Uterus (tissue), 4 donors: ENCODE data around the gene C17orf100. TPM values are rescaled to one million over a fixed set of nuclear protein-coding genes. Genes with fewer than 3 reads are reported as not detected.
"Not testable (repeated sequence)": the region's sequence is repeated elsewhere in the genome, so short reads cannot be mapped to it uniquely, and the experiment has no call there.

Experiments
- DNase-seq, 2 donors: peaks; one replicate each; pipeline ENCODE4 v3.0.0-alpha.2; 2019 to 2020
- H3K27ac ChIP-seq, 2 donors: fragments of 200-600 bp; sonication (generic); 1 replicate in 1 of 2; 2 replicates in 1 of 2; pipeline ENCODE4 v1.5.1; 2016 to 2018
- H3K27me3 ChIP-seq, 2 donors: fragments of 200-600 bp; sonication (generic); one replicate each; pipeline ENCODE4 v1.5.1; 2018 to 2019; ENCODE audit warnings: control low read depth in 1 of 2
- H3K36me3 ChIP-seq, 2 donors: fragments of 200-600 bp; sonication (generic); one replicate each; pipeline ENCODE4 v1.5.1; 2019; ENCODE audit warnings: control low read depth in 1 of 2
- H3K4me1 ChIP-seq, 2 donors: fragments of 200-600 bp; sonication (generic); one replicate each; pipeline ENCODE4 v1.5.1; 2018 to 2019; ENCODE audit warnings: control low read depth in 1 of 2
- H3K4me3 ChIP-seq, 2 donors: fragments of 200-600 bp; sonication (generic); 1 replicate in 1 of 2; 2 replicates in 1 of 2; pipeline ENCODE4 v1.5.1; 2018 to 2019; ENCODE audit warnings: mild to moderate bottlenecking in 1 of 2
- H3K9me3 ChIP-seq, 2 donors: fragments of 200-600 bp; sonication (generic); one replicate each; pipeline ENCODE4 v1.5.1; 2019; ENCODE audit warnings: control low read depth in 1 of 2
- POLR2A ChIP-seq, 2 donors: fragments of 450-650 bp; IDR thresholded peaks; one replicate each; pipeline ENCODE4 v1.6.1; 2016; ENCODE audit warnings: antibody characterized with exemption in 2 of 2, mild to moderate bottlenecking in 1 of 2, moderate library complexity in 1 of 2
- intact Hi-C: fragments of 100-400 bp; cut with DNase I; formaldehyde crosslinking; loops from one replicate; pipeline ENCODE4 v1.15.1; 2023; ENCODE audit warnings: low total_unique reads
- total RNA-seq, 4 donors: library from RNA; depleted of rRNA in 3 of 4; stranded (reverse); fragments of >200 nt in 3 of 4; gene quantifications; one replicate each; pipeline versions ENCODE4 v1.1.0 to v1.2.4, GENCODE V29; 2014 to 2023
- TF ChIP-seq, protein P1 (sequence below), 4 experiments: fragments of 200-600 bp in 2 of 4; fragments of 450-650 bp in 2 of 4; sonication (generic) in 2 of 4; IDR thresholded peaks; one replicate each; pipeline ENCODE4 v1.5.1; 2016 to 2019; ENCODE audit warnings: antibody characterized with exemption in 4 of 4, mild to moderate bottlenecking in 2 of 4, moderate library complexity in 1 of 4
- donor health status: DM: yes; HTN: yes; CAD: no.

C17orf100 gene
- total RNA-seq, 4 donors from 2014 or later: 0.26 to 3.2 (median 1.3) TPM

DNA sequence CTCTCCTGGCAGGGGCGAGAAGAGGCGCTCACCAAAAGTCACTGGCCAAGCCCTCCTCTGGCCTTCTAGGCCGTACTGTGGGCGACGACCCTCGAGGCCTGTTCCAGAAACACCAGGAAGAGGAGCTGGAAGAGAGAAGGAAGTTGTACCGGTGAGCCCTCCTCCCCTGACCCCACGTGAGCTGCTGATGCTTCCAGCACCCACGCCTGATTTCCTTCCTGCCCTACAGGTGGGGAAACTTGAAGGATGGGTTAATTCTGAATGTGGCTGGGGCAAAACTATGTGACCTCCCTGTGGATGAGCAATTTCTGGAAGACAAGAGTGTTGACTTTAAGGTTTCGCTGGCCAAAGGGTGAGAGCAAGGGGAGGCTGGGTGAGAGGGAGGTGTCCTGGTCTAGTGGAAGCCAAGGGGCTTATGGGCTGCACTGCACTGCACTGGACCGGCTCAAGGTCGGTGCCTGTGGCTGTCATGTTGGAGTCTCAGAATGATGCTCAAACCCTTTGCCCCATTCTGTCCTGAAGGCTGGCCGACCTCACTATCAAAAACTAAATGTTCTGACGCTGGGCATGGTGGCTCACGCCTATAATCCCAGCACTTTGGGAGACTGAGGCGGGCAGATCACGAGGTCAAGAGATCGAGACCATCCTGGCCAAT, 6.2 kb downstream of the C17orf100 start:
- DNase-seq: no peak
- H3K9me3 ChIP-seq: no peaks in the 10 kb centered on the region
- H3K4me1 ChIP-seq: no peaks in the 10 kb centered on the region
- no peak overlapping the region for H3K27ac ChIP-seq
- no peaks in the 10 kb centered on the region for H3K36me3 ChIP-seq
- H3K27me3 ChIP-seq: no peaks in the 10 kb centered on the region
- intact Hi-C loops: no loop called here
- no peak for TF ChIP-seq POLR2A (IDR thresholded peaks at IDR 0.05)
- TF ChIP-seq, protein P1, sequence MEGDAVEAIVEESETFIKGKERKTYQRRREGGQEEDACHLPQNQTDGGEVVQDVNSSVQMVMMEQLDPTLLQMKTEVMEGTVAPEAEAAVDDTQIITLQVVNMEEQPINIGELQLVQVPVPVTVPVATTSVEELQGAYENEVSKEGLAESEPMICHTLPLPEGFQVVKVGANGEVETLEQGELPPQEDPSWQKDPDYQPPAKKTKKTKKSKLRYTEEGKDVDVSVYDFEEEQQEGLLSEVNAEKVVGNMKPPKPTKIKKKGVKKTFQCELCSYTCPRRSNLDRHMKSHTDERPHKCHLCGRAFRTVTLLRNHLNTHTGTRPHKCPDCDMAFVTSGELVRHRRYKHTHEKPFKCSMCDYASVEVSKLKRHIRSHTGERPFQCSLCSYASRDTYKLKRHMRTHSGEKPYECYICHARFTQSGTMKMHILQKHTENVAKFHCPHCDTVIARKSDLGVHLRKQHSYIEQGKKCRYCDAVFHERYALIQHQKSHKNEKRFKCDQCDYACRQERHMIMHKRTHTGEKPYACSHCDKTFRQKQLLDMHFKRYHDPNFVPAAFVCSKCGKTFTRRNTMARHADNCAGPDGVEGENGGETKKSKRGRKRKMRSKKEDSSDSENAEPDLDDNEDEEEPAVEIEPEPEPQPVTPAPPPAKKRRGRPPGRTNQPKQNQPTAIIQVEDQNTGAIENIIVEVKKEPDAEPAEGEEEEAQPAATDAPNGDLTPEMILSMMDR (IDR thresholded peaks at IDR 0.05): no peak
- no peak overlapping the region for H3K4me3 ChIP-seq

DNA sequence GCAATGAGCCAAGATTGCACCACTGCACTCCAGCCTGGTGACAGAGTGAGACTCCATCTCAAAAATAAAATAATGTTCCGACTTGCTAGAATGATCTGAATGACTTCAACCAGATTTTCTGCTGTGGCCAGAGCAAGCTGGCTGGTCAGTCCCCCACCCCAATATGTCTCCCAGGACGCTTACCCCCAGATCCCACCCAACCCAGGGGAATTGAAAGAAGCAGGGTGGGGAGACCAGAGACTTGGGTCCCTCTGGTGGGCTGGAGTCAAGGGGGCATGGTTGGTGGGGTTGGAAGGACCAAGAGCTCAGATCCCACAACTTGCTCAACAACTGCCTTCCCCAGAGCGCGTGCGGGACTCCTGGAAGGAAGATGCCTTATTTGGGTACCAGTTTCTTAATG, 6.8 kb downstream of the C17orf100 start:
- H3K27me3 ChIP-seq, H3K9me3 ChIP-seq, intact Hi-C loops, H3K36me3 ChIP-seq, DNase-seq, H3K27ac ChIP-seq, H3K4me1 ChIP-seq, H3K4me3 ChIP-seq: not testable (repeated sequence)

- intact Hi-C loops: no loop called here
- Histone ChIP-seq H3K9me3 (no peaks in the 10 kb centered on the region), H3K27ac (no peak overlapping the region), H3K4me3 (no peak overlapping the region), H3K4me1 (no peaks in the 10 kb centered on the region), H3K27me3 (no peaks in the 10 kb centered on the region), H3K36me3 (no peaks in the 10 kb centered on the region)
- no peak for TF ChIP-seq POLR2A (IDR thresholded peaks at IDR 0.05)
- TF ChIP-seq, protein P1 (IDR thresholded peaks at IDR 0.05): no peak
- DNase-seq: no peak
These were observed 8.5 kb downstream of the C17orf100 start for GRCh38 chr17:6660101-6660500.

GRCh38 chr17:6660805-6661463, 9.4 kb downstream of the C17orf100 start:
- Histone ChIP-seq H3K36me3 (no peaks in the 10 kb centered on the region), H3K4me3 (no peak overlapping the region), H3K27me3 (no peaks in the 10 kb centered on the region), H3K27ac (no peak overlapping the region), H3K4me1 (no peaks in the 10 kb centered on the region), H3K9me3 (no peaks in the 10 kb centered on the region)
- TF ChIP-seq POLR2A (IDR thresholded peaks at IDR 0.05): no peak
- TF ChIP-seq, protein P1 (IDR thresholded peaks at IDR 0.05): no peak
- no peak for DNase-seq
- intact Hi-C loops: no loop called here

DNA sequence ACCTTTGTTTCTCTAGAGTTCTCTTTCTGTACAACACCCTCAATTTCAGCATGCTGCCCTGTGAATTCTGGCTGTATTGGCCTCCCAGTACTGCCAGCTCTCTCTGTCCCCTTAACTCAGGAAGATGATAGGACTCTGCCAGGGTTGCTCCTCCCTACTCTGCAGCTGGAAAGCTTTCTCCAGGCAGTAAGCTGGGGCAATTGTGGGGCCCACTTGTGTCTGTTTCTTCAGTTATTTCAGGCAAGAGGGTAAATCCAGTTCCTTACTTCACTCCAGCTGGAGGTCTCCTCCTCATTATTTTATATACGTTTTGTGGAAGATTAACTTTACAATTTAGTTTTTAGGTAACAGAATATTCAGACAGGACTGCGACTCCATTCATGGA, 9.9 kb downstream of the C17orf100 start:
- intact Hi-C loops: no loop called here
- Histone ChIP-seq H3K36me3 (no peaks in the 10 kb centered on the region), H3K9me3 (no peaks in the 10 kb centered on the region), H3K4me3 (no peak overlapping the region), H3K27ac (no peak overlapping the region), H3K4me1 (no peaks in the 10 kb centered on the region), H3K27me3 (no peaks in the 10 kb centered on the region)
- no peak for TF ChIP-seq POLR2A (IDR thresholded peaks at IDR 0.05)
- TF ChIP-seq, protein P1 (IDR thresholded peaks at IDR 0.05): no peak
- no peak for DNase-seq

- H3K27ac ChIP-seq, H3K27me3 ChIP-seq, H3K4me3 ChIP-seq, H3K36me3 ChIP-seq, DNase-seq, intact Hi-C loops, H3K9me3 ChIP-seq, H3K4me1 ChIP-seq: not testable (repeated sequence)
These were observed 11.6 kb downstream of the C17orf100 start for GRCh38 chr17:6663200-6663599.
